ENCODE results near the gene PRKCA.

GRCh38 chr17:66634193-66634592, 331.8 kb downstream of the PRKCA start:
- TF ChIP-seq POLR2AphosphoS5 (IDR thresholded peaks at IDR 0.05; ENCODE audit: low read depth, low read length) (no peak), REST (IDR thresholded peaks at IDR 0.05; ENCODE audit: insufficient read depth in 1 of 2, low read depth in 2 of 2, low read length in 2 of 2) (no peak), SIN3A (IDR thresholded peaks at IDR 0.05; ENCODE audit: borderline replicate concordance, insufficient read depth, low read length) (no peak), TAF1 (IDR thresholded peaks at IDR 0.05; ENCODE audit: borderline replicate concordance, insufficient read depth, low read length) (no peak)
